IMR-90 (cell line): Measurements from ENCODE around the gene AP2B1. TPM values are rescaled to one million over a fixed set of nuclear protein-coding genes. Genes with fewer than 3 reads are reported as not detected.

Experiments
- ATAC-seq: fragments of 200-7000 bp; cut with Tn5 transposase; 2 replicates; pipeline ENCODE4 v1.9.1; 2020; ENCODE audit warnings: low read depth, mild to moderate bottlenecking, moderate library complexity
- BruUV-seq: library from RNA; stranded (reverse); fragments of 400-500 nt; replicated peaks from 2 replicates; lab custom pipeline; 2021; lab: Mats Ljungman, UMichigan
- CTCF ChIA-PET: fragments of 300-600 bp; formaldehyde crosslinking; extraction: SDS; loops from one replicate; lab custom pipeline; 2021; ENCODE audit warnings: antibody characterized with exemption; lab: Yijun Ruan, JAX
- POLR2A ChIA-PET: fragments of 300-600 bp; sonication (Branson Sonifier 250); formaldehyde crosslinking; loops from one replicate; lab custom pipeline; 2022; ENCODE audit warnings: antibody characterized with exemption; ENCODE audit not compliant: unreplicated experiment; lab: Charles Lee
- DNase-seq: peaks from one replicate; pipeline ENCODE4 v3.0.0; 2013
- H2AFZ ChIP-seq: replicated peaks from 2 replicates; pipeline ENCODE3; 2013; ENCODE audit warnings: low read length, mild to moderate bottlenecking; ENCODE audit not compliant: poor library complexity
- H2AK5ac ChIP-seq: 2 replicates; pipeline ENCODE4 v1.6.1; 2013; ENCODE audit warnings: low read depth, low read length, inconsistent platforms
- H2AK9ac ChIP-seq: replicated peaks from 2 replicates; pipeline ENCODE3; 2013; ENCODE audit warnings: mild to moderate bottlenecking, low read depth, low read length, moderate library complexity; ENCODE audit not compliant: poor library complexity
- H2BK120ac ChIP-seq: 2 replicates; pipeline ENCODE4 v1.6.1; 2013; ENCODE audit warnings: low read depth, low read length, inconsistent platforms
- H2BK15ac ChIP-seq: 3 replicates; pipeline ENCODE4 v1.6.1; 2013; ENCODE audit warnings: low read depth, low read length, inconsistent platforms
- H2BK20ac ChIP-seq: 2 replicates; pipeline ENCODE4 v1.6.1; 2013; ENCODE audit warnings: low read depth, mild to moderate bottlenecking, inconsistent platforms, low read length, moderate library complexity
- H2BK5ac ChIP-seq: 2 replicates; pipeline ENCODE4 v1.6.1; 2013; ENCODE audit warnings: mild to moderate bottlenecking, low read depth, low read length, inconsistent platforms; ENCODE audit not compliant: poor library complexity, severe bottlenecking
- H3K14ac ChIP-seq: replicated peaks from 2 replicates; pipeline ENCODE4 v1.6.1; 2013; ENCODE audit warnings: low read depth, low read length, inconsistent platforms
- H3K18ac ChIP-seq: 2 replicates; pipeline ENCODE4 v1.6.1; 2013; ENCODE audit warnings: low read depth, low read length, control low read depth
- H3K23ac ChIP-seq: 2 replicates; pipeline ENCODE4 v1.6.1; 2013; ENCODE audit warnings: low read depth, low read length, inconsistent platforms
- H3K27ac ChIP-seq: 2 replicates; pipeline ENCODE4 v1.5.1; 2013; ENCODE audit warnings: mild to moderate bottlenecking, control low read depth, low read length; ENCODE audit not compliant: insufficient read depth
- H3K27me3 ChIP-seq: 2 replicates; pipeline ENCODE4 v1.6.1; 2013; ENCODE audit warnings: low read length; ENCODE audit not compliant: control insufficient read depth, insufficient read depth
- H3K36me3 ChIP-seq: 2 replicates; pipeline ENCODE4 v1.6.1; 2013; ENCODE audit warnings: low read length, mixed read lengths; ENCODE audit not compliant: control insufficient read depth, insufficient read depth
- H3K4ac ChIP-seq: 2 replicates; pipeline ENCODE4 v1.6.1; 2013; ENCODE audit warnings: low read depth, low read length, inconsistent platforms
- H3K4me1 ChIP-seq: 2 replicates; pipeline ENCODE4 v1.6.1; 2013; ENCODE audit warnings: low read length, mixed read lengths; ENCODE audit not compliant: control insufficient read depth, insufficient read depth
- H3K4me2 ChIP-seq: 2 replicates; pipeline ENCODE4 v1.6.1; 2013; ENCODE audit warnings: low read depth, mild to moderate bottlenecking, control low read depth, low read length, moderate library complexity
- H3K4me3 ChIP-seq: 2 replicates; pipeline ENCODE4 v1.5.1; 2013; ENCODE audit warnings: low read depth, mild to moderate bottlenecking, control low read depth, low read length, moderate library complexity; ENCODE audit not compliant: insufficient read depth
- H3K56ac ChIP-seq: 2 replicates; pipeline ENCODE4 v1.6.1; 2013; ENCODE audit warnings: low read length, inconsistent platforms; ENCODE audit not compliant: insufficient read depth; ENCODE audit errors: extremely low read depth
- H3K79me1 ChIP-seq, 2 experiments: 2 replicates each; pipeline ENCODE4 v1.6.1; 2013; ENCODE audit warnings: low read length in 2 of 2, inconsistent platforms in 1 of 2, low read depth in 1 of 2
- H3K9ac ChIP-seq: 2 replicates; pipeline ENCODE4 v1.6.1; 2013; ENCODE audit warnings: low read depth, low read length, control low read depth
- H3K9me1 ChIP-seq: 2 replicates; pipeline ENCODE4 v1.6.1; 2013; ENCODE audit warnings: low read length, inconsistent platforms; ENCODE audit not compliant: insufficient read depth
- H3K9me3 ChIP-seq: 2 replicates; pipeline ENCODE4 v1.6.1; 2013; ENCODE audit warnings: low read length; ENCODE audit not compliant: control insufficient read depth, insufficient read depth
- H4K20me1 ChIP-seq: 2 replicates; pipeline ENCODE4 v1.6.1; 2013; ENCODE audit warnings: low read length, inconsistent platforms; ENCODE audit not compliant: insufficient read depth
- H4K5ac ChIP-seq: 2 replicates; pipeline ENCODE4 v1.6.1; 2013; ENCODE audit warnings: mild to moderate bottlenecking, low read depth, low read length, control low read depth
- H4K8ac ChIP-seq, 2 experiments: 2 replicates each; pipeline ENCODE4 v1.6.1; 2013; ENCODE audit warnings: low read depth in 2 of 2, low read length in 2 of 2, control low read depth in 1 of 2, inconsistent platforms in 1 of 2
- H4K91ac ChIP-seq: 2 replicates; pipeline ENCODE4 v1.6.1; 2013; ENCODE audit warnings: low read depth, low read length, inconsistent platforms; ENCODE audit not compliant: insufficient read depth
- BHLHE40 ChIP-seq: fragments of 150-350 bp; IDR thresholded peaks from 2 replicates; pipeline ENCODE4 v1.6.1; 2016; ENCODE audit warnings: mild to moderate bottlenecking, low read depth, low read length
- CEBPB ChIP-seq: IDR thresholded peaks from 2 replicates; pipeline ENCODE4 v1.6.1; 2012; ENCODE audit warnings: low read depth, low read length, improper control_type of control experiment
- CHD1 ChIP-seq: IDR thresholded peaks from 2 replicates; pipeline ENCODE4 v1.6.1; 2012; ENCODE audit warnings: low read depth, low read length, improper control_type of control experiment
- ELK1 ChIP-seq: fragments of 150-350 bp; IDR thresholded peaks from 2 replicates; pipeline ENCODE4 v1.6.1; 2016; ENCODE audit warnings: low read depth, mild to moderate bottlenecking, low read length, moderate library complexity, borderline replicate concordance
- FOS ChIP-seq: fragments of 150-350 bp; IDR thresholded peaks from 2 replicates; pipeline ENCODE4 v1.6.1; 2016; ENCODE audit warnings: low read depth, low read length
- MAFK ChIP-seq: IDR thresholded peaks from 2 replicates; pipeline ENCODE4 v1.6.1; 2012; ENCODE audit warnings: low read depth, low read length, improper control_type of control experiment
- MAZ ChIP-seq: IDR thresholded peaks from 2 replicates; pipeline ENCODE4 v1.6.1; 2012; ENCODE audit warnings: low read depth, mild to moderate bottlenecking, low read length, improper control_type of control experiment, moderate library complexity, borderline replicate concordance
- MXI1 ChIP-seq: IDR thresholded peaks from 2 replicates; pipeline ENCODE4 v1.6.1; 2012; ENCODE audit warnings: low read depth, mild to moderate bottlenecking, low read length, moderate library complexity, borderline replicate concordance
- NFE2L2 ChIP-seq: fragments of 150-350 bp; IDR thresholded peaks from 2 replicates; pipeline ENCODE4 v1.6.1; 2016; ENCODE audit warnings: low read depth, mild to moderate bottlenecking, low read length
- POLR2A ChIP-seq: IDR thresholded peaks from 2 replicates; pipeline ENCODE4 v1.6.1; 2012; ENCODE audit warnings: mild to moderate bottlenecking, low read depth, low read length
- RAD21 ChIP-seq: IDR thresholded peaks from 2 replicates; pipeline ENCODE4 v1.6.1; 2012; ENCODE audit warnings: low read length, improper control_type of control experiment
- RFX5 ChIP-seq: IDR thresholded peaks from 2 replicates; pipeline ENCODE4 v1.8.0; 2012; ENCODE audit warnings: low read depth, mild to moderate bottlenecking, low read length, moderate library complexity
- SMC3 ChIP-seq: fragments of 150-350 bp; IDR thresholded peaks from 2 replicates; pipeline ENCODE4 v1.6.1; 2016; ENCODE audit warnings: low read depth, mild to moderate bottlenecking, antibody characterized with exemption, low read length, moderate library complexity
- WGBS, 2 experiments: methylation state at CpG; one replicate each; pipeline versions ENCODE4 v1.1.5 to v1.1.7; 2013; ENCODE audit warnings: missing lambda C conversion rate in 2 of 2; ENCODE audit not compliant: insufficient read length in 1 of 2; ENCODE audit errors: extremely low coverage in 2 of 2; 5-methylcytosine and 5-hydroxymethylcytosine counted together
- dilution Hi-C: fragments of 300-500 bp; cut with HindIII; formaldehyde crosslinking; loops from one replicate; pipeline ENCODE4 v1.14.3; 2018; ENCODE audit warnings: low sequenced_read_pairs; ENCODE audit not compliant: unreplicated experiment
- in situ Hi-C: fragments of 300-500 bp; cut with MboI; formaldehyde crosslinking; loops from 3 replicates; pipeline ENCODE4 v1.14.3; 2019; ENCODE audit warnings: low sequenced_read_pairs, inconsistent platforms, mixed read lengths
- intact Hi-C: fragments of 100-400 bp; cut with micrococcal nuclease; formaldehyde crosslinking; loops from 2 replicates; pipeline ENCODE4 v1.10.0; 2022
- polyA plus RNA-seq, 3 experiments: library from polyadenylated mRNA; depleted of rRNA; stranded (reverse); fragments of >200 nt; gene quantifications; 2 replicates each; pipeline ENCODE4 v1.2.3, GENCODE V29; 2012; ENCODE audit warnings: low replicate concordance in 1 of 3
- total RNA-seq: library from RNA; depleted of rRNA; stranded (reverse); fragments of >200 nt; gene quantifications from 2 replicates; pipeline ENCODE4 v1.2.3, GENCODE V29; 2012
- TF ChIP-seq, protein P1 (sequence below): conservative IDR thresholded peaks from 2 replicates; pipeline ENCODE4 v1.5.1; 2012; ENCODE audit warnings: mild to moderate bottlenecking, low read depth, low read length, improper control_type of control experiment
- TF ChIP-seq, protein P2 (sequence below): fragments of 150-350 bp; IDR thresholded peaks from 2 replicates; pipeline ENCODE4 v1.6.1; 2017; ENCODE audit warnings: mild to moderate bottlenecking, antibody characterized with exemption, low read length, low read depth

Gene AP2B1
- total and polyA plus RNA-seq, 2 of the 4 experiments (the other 2 are of a cell fraction): 102 to 125 TPM

GRCh38 chr17:35740216-35740615, 153.1 kb downstream of the AP2B1 start:
- Histone ChIP-seq H3K9me3 (no peaks in the 10 kb centered on the region), H2AK5ac (no peak overlapping the region), H3K36me3 (no peaks in the 10 kb centered on the region), H4K8ac (no peak overlapping the region), H2BK120ac (no peak overlapping the region), H3K4me1 (no peaks in the 10 kb centered on the region), H3K14ac (no peak overlapping the region), H3K18ac (no peak overlapping the region), H2BK20ac (no peak overlapping the region), H3K4me2 (no peak overlapping the region), H3K56ac (no peak overlapping the region), H2BK5ac (no peak overlapping the region), H3K79me1 (no peaks in the 10 kb centered on the region), H3K27me3 (peaks cover 39% of the 10 kb centered on the region), H2AFZ (no peak overlapping the region), H4K91ac (no peak overlapping the region), H3K9me1 (peaks cover 2% of the 10 kb centered on the region; the same call in 1 of the 2 replicates), H3K9ac (no peak overlapping the region), H2BK15ac (no peak overlapping the region), H4K20me1 (peaks cover 12% of the 10 kb centered on the region), H2AK9ac (no peak overlapping the region), H4K5ac (no peak overlapping the region), H3K23ac (no peak overlapping the region), H3K4me3 (no peak overlapping the region), H3K4ac (no peak overlapping the region), H3K27ac (no peak overlapping the region)
- TF ChIP-seq CEBPB: no peak
- no peak for TF ChIP-seq MAFK
- no peak for TF ChIP-seq POLR2A
- no peak for TF ChIP-seq BHLHE40
- no peak for TF ChIP-seq ELK1
- TF ChIP-seq NFE2L2: no peak
- TF ChIP-seq RFX5: no peak
- TF ChIP-seq SMC3: no peak
- TF ChIP-seq, protein P1, sequence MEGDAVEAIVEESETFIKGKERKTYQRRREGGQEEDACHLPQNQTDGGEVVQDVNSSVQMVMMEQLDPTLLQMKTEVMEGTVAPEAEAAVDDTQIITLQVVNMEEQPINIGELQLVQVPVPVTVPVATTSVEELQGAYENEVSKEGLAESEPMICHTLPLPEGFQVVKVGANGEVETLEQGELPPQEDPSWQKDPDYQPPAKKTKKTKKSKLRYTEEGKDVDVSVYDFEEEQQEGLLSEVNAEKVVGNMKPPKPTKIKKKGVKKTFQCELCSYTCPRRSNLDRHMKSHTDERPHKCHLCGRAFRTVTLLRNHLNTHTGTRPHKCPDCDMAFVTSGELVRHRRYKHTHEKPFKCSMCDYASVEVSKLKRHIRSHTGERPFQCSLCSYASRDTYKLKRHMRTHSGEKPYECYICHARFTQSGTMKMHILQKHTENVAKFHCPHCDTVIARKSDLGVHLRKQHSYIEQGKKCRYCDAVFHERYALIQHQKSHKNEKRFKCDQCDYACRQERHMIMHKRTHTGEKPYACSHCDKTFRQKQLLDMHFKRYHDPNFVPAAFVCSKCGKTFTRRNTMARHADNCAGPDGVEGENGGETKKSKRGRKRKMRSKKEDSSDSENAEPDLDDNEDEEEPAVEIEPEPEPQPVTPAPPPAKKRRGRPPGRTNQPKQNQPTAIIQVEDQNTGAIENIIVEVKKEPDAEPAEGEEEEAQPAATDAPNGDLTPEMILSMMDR: no peak
- TF ChIP-seq MAZ: no peak
- TF ChIP-seq FOS: no peak
- TF ChIP-seq MXI1: no peak
- TF ChIP-seq CHD1: no peak
- TF ChIP-seq, protein P2, sequence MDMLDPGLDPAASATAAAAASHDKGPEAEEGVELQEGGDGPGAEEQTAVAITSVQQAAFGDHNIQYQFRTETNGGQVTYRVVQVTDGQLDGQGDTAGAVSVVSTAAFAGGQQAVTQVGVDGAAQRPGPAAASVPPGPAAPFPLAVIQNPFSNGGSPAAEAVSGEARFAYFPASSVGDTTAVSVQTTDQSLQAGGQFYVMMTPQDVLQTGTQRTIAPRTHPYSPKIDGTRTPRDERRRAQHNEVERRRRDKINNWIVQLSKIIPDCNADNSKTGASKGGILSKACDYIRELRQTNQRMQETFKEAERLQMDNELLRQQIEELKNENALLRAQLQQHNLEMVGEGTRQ: no peak
- no peak for TF ChIP-seq RAD21
- intact Hi-C loops: loop anchor here (10.0 kb wide), 2 partner anchors 305 to 495 kb away; partner anchors contain the start of genes SLFN12 and SLFN5
- DNase-seq (no peak), ATAC-seq (no peak)
- POLR2A ChIA-PET: no interaction called here
- in situ Hi-C loops: loop anchor here (25.0 kb wide), 1 partner anchor 378 kb away; the partner anchor contains the start of gene SLFN11
- dilution Hi-C loops: no loop called here
- WGBS, 2 experiments: 90% methylated on average over 2 of the region's 7 CpGs; no CpG with 5 or more reads in 1 of the 2 experiments
- BruUV-seq: no TSS peak
- CTCF ChIA-PET: no interaction called here
